ENCODE results near the gene MX1. TPM values are rescaled to one million over a fixed set of nuclear protein-coding genes. Genes with fewer than 3 reads are reported as not detected.
A peak's percentile ranks its signal among the peaks of the same experiment; 100 is the strongest.

MX1 gene
- total RNA-seq, 1 donor from 2014 or later, result 4.5 TPM

DNA sequence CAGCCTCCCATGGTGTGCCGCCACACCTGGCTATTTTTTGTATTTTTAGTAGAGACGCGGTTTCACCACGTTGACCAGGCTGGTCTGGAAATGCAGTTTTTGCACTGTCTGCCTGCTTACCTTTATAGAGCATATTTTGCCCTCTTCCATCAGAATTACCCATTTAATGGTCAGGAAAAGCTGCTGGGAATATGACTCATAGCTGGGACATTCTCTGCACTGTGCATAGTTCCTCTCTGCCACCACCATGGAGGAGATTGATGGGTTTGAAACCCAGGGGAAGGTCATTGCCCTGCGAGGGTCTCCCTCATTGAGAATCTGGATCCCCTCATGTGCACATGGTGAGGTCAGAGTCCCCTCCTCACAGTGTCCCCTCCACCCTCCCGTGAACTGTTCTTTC is 32.1 kb downstream of the MX1 start:
- Mint-ChIP-seq H3K9me3 (ENCODE audit: unreplicated experiment) (no peaks in the 10 kb centered on the region), H3K4me3 (ENCODE audit: unreplicated experiment) (no peak overlapping the region), H3K4me1 (ENCODE audit: unreplicated experiment) (no peaks in the 10 kb centered on the region), H3K36me3 (ENCODE audit: low read depth, unreplicated experiment) (no peaks in the 10 kb centered on the region), H3K27me3 (ENCODE audit: unreplicated experiment) (peaks cover 12% of the 10 kb centered on the region), H3K27ac (ENCODE audit: unreplicated experiment) (no peak overlapping the region)
- no peak for DNase-seq (ENCODE audit: low spot score)
- TF ChIP-seq, protein P1, sequence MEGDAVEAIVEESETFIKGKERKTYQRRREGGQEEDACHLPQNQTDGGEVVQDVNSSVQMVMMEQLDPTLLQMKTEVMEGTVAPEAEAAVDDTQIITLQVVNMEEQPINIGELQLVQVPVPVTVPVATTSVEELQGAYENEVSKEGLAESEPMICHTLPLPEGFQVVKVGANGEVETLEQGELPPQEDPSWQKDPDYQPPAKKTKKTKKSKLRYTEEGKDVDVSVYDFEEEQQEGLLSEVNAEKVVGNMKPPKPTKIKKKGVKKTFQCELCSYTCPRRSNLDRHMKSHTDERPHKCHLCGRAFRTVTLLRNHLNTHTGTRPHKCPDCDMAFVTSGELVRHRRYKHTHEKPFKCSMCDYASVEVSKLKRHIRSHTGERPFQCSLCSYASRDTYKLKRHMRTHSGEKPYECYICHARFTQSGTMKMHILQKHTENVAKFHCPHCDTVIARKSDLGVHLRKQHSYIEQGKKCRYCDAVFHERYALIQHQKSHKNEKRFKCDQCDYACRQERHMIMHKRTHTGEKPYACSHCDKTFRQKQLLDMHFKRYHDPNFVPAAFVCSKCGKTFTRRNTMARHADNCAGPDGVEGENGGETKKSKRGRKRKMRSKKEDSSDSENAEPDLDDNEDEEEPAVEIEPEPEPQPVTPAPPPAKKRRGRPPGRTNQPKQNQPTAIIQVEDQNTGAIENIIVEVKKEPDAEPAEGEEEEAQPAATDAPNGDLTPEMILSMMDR (IDR thresholded peaks at IDR 0.05; ENCODE audit: unreplicated experiment), result no peak

GRCh38 chr21:41458559-41458958 is 32.5 kb downstream of the MX1 start:
- Mint-ChIP-seq H3K27ac (ENCODE audit: unreplicated experiment) (no peak overlapping the region), H3K9me3 (ENCODE audit: unreplicated experiment) (peaks cover 1% of the 10 kb centered on the region), H3K27me3 (ENCODE audit: unreplicated experiment) (peaks cover 12% of the 10 kb centered on the region), H3K4me3 (ENCODE audit: unreplicated experiment) (no peak overlapping the region), H3K4me1 (ENCODE audit: unreplicated experiment) (no peaks in the 10 kb centered on the region), H3K36me3 (ENCODE audit: low read depth, unreplicated experiment) (peaks cover under 1% of the 10 kb centered on the region)
- no peak for DNase-seq (ENCODE audit: low spot score)
- TF ChIP-seq, protein P1 (IDR thresholded peaks at IDR 0.05; ENCODE audit: unreplicated experiment), result no peak

DNA sequence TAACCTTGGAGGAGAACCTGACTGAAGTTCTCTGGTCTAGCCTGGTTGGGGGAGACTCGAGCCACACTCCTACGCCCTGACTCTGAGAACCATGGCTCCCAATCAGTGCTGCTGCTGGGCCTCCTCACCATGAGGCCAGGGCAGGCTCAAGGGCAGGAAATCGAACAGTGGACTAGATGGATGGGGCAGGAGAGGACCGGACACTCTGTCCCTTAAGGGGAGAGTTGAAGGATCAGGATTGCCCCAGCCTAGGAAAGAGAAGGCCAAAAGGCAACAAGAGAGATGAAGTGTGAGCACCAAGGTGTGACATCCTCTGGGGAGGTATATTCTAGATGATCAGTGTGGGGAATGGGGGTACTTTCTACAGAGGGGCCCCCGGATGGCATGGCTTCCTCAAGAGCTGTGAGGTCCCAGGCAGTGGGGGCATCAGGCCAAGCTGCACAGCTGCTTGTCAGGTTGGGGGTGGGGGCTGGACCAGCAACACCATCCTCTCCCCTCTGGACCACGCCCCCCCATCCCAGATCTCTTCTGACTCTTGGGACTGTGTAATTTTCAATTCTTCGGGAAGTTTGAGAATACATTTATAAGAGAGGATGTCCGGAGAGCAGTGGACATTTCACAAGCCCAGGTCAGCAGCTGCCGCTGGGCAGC is 34.0 kb downstream of the MX1 start:
- Mint-ChIP-seq H3K27me3 (ENCODE audit: unreplicated experiment) (peaks cover 12% of the 10 kb centered on the region), H3K4me3 (ENCODE audit: unreplicated experiment) (no peak overlapping the region), H3K36me3 (ENCODE audit: low read depth, unreplicated experiment) (peaks cover 15% of the 10 kb centered on the region), H3K9me3 (ENCODE audit: unreplicated experiment) (peaks cover 10% of the 10 kb centered on the region), H3K4me1 (ENCODE audit: unreplicated experiment) (no peaks in the 10 kb centered on the region), H3K27ac (ENCODE audit: unreplicated experiment) (no peak overlapping the region)
- TF ChIP-seq, protein P1 (IDR thresholded peaks at IDR 0.05; ENCODE audit: unreplicated experiment), result no peak
- no peak for DNase-seq (ENCODE audit: low spot score)

DNA sequence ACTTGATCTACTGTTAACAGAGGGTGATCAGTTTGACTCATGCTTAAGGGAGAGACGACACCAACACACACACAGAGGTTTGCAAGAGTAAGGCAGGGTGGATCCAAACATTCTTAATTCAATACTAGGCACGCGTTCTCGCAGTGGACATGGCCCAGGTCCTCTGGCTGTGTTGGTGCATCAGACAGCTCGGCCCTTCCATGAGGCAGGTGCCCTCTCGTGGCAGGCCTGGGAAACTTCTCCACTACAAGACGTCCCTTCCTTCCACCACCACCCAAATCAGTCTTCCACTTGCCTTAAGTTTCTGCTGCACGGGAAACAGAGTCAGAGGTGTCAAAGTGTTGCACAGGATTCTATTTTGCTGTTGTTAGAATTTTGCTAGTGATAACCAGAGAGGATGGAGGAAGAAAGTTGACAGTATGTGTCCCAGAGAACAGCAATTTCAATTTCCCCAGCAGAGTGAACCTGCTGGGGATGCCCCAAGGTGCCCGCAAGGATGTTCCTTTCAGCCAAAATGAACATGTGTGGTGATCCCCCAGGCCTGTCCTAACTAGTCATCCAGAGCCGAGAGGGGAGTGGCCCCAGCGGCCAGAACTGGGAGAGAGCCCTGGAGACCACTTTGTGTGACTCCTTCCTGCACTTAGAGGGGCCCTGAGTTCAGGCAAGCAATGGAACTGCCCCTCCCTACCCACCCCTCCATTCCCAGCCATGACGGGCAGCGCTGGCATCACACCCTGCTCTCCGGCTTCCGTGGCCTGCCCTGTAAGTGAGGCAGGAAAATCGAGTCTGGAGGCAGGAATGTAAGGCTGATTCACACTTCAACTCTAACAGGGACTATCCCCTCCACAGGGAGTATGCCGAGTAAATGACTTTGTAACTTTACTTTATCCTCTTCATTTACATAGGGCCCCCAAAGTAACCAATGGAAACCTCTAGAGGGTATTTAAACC is 34.8 kb downstream of the MX1 start:
- DNase-seq (ENCODE audit: low spot score), result peak; percentile 73
- Mint-ChIP-seq H3K4me1 (ENCODE audit: unreplicated experiment) (no peaks in the 10 kb centered on the region), H3K27me3 (ENCODE audit: unreplicated experiment) (peaks cover 12% of the 10 kb centered on the region), H3K4me3 (ENCODE audit: unreplicated experiment) (no peak overlapping the region), H3K9me3 (ENCODE audit: unreplicated experiment) (peaks cover 10% of the 10 kb centered on the region), H3K36me3 (ENCODE audit: low read depth, unreplicated experiment) (peaks cover 24% of the 10 kb centered on the region), H3K27ac (ENCODE audit: unreplicated experiment) (no peak overlapping the region)
- TF ChIP-seq, protein P1 (IDR thresholded peaks at IDR 0.05; ENCODE audit: unreplicated experiment), result peak; percentile 63
